ENCODE measurements around the gene ST7. TPM values are rescaled to one million over a fixed set of nuclear protein-coding genes. Genes with fewer than 3 reads are reported as not detected.
A peak's percentile ranks its signal among the peaks of the same experiment; 100 is the strongest.

The ST7 gene
- total and polyA plus RNA-seq, 2 of the 13 experiments (the other 11 are each of a cell fraction or from before 2014, with no cell fraction given) = 17.3 to 23.5 TPM

DNA sequence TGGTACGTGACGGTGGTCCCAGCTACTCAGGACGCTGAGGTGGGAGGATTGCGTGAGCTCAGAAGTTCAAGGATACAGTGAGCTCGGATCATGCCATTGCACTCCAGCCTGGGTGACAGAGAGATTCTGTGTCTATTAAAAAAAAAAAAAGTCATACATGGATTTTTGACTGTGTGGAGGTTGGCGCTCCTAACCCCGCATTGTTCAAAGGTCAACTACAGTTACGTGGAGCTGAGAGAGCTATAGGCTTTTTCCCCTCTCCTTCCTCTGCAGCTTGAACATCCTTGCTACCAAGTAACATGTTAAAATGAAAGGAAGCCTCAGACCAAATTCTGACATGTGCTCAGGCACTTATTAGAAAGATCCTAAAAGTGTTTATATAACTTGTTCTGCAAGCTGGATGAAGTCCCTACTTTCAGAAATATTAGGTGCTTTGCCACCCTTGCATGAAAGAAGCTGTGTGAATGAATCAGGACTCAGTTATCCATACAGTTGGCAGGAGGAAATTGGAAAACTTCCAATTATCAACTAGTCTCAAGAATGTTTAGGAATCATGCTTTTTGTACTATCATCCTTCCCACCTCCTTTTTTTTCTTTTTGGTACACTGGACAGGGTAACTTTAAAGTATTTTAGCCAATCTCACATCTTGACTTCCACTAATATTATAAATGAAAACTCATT is 12.5 kb upstream of the ST7 start:
- no peak overlapping the region for H3K4me3 ChIP-seq (replicated peaks in 1 of 3; ENCODE audit: insufficient read depth in 1 of 3, low read depth in 2 of 3, low read length in 3 of 3)
- H3K79me2 ChIP-seq (ENCODE audit: insufficient read depth, low read length) = no peaks in the 10 kb centered on the region
- CTCF ChIA-PET (ENCODE audit: low intra/inter-chr PET ratio, low total read pairs) = no interaction called here
- H3K9ac ChIP-seq (ENCODE audit: insufficient read depth, low read depth, low read length) = no peak overlapping the region
- TF ChIP-seq, protein P1, sequence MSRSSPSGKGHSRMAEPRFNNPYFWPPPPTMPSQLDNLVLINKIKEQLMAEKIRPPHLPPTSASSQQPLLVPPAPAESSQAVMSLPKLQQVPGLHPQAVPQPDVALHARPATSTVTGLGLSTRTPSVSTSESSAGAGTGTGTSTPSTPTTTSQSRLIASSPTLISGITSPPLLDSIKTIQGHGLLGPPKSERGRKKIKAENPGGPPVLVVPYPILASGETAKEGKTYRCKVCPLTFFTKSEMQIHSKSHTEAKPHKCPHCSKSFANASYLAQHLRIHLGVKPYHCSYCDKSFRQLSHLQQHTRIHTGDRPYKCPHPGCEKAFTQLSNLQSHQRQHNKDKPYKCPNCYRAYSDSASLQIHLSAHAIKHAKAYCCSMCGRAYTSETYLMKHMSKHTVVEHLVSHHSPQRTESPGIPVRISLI (CRISPR knock-in tag; IDR thresholded peaks at IDR 0.05; ENCODE audit: borderline replicate concordance) = peak; percentile 35; the same call in 1 of the 2 replicates
- TF ChIP-seq ZNF205 (CRISPR knock-in tag; IDR thresholded peaks at IDR 0.05) = peak; percentile 99
- no peak for TF ChIP-seq PLSCR1 (CRISPR knock-in tag; IDR thresholded peaks at IDR 0.05; ENCODE audit: borderline replicate concordance)
- peaks cover 0 to 4% of the 10 kb centered on the region in 2 experiments; a peak in 1 of 5 replicates for H3K27me3 ChIP-seq (ENCODE audit: control insufficient read depth in 1 of 2, insufficient read depth in 2 of 2, low read length in 2 of 2)
- H3K4me1 ChIP-seq (ENCODE audit: insufficient read depth, low read length) = peaks cover 21% of the 10 kb centered on the region
- no peaks in the 10 kb centered on the region for H3K36me3 ChIP-seq (replicated peaks in 1 of 2; ENCODE audit: control insufficient read depth in 1 of 2, insufficient read depth in 2 of 2, low read length in 2 of 2)
- DNase-seq (ENCODE audit: low spot score) (no peak), ATAC-seq (peak; percentile 25; the same call in 1 of the 3 replicates), FAIRE-seq (no peak)
- no TSS peak for BruUV-seq (replicated peaks)
- no peaks in the 10 kb centered on the region for H3K9me3 ChIP-seq (ENCODE audit: low read length)
- intact Hi-C loops (cut with micrococcal nuclease; ENCODE audit: unreplicated experiment) = no loop called here
- no peak overlapping the region for H2AFZ ChIP-seq (ENCODE audit: low read length)
- no peaks in the 10 kb centered on the region for H4K20me1 ChIP-seq (ENCODE audit: insufficient read depth, low read length)
- H3K4me2 ChIP-seq (ENCODE audit: low read depth, low read length) = peak overlapping the region; percentile 10; the same call in 1 of the 2 replicates
- POLR2A ChIA-PET = interaction anchor here (0.9 kb wide), 1 partner anchor 12 kb away, joined by 3 read pairs; no protein-coding TSS in a partner anchor
- in situ Hi-C loops (cut with HindIII; ENCODE audit: extremely low pct_ligation_motif_present, low pct_unique_long_range_greater_than_20kb) = no loop called here
- 24% methylated on average over 7 of the region's 8 CpGs for WGBS (ENCODE audit: low lambda C conversion rate)
- no peak overlapping the region for H3K27ac ChIP-seq (ENCODE audit: extremely low read length, insufficient read depth, low read length)

DNA sequence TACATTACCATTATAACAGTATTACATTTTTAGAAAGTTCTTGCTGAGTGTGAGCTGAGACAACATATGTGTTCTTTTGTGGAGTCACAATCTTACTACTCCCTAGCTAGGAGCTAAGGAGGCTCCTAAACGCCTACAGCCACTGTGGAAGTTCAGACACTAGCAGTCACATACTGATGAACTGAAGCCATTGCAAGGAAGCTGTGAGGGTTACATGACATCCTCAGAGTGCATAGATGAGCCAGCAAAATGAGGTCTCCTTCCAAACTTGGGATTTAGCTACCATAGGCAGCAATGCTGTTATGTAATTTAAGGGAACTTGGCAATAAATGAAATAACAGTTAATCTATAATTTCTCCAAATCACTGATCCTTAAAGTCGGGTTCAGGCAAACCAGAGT is 10.8 kb upstream of the ST7 start:
- WGBS (ENCODE audit: low lambda C conversion rate) = 24% methylated on average over 1 of the region's 2 CpGs
- ATAC-seq (no peak), DNase-seq (ENCODE audit: low spot score) (no peak), FAIRE-seq (no peak)
- no peaks in the 10 kb centered on the region; a peak in 1 of 5 replicates for H3K27me3 ChIP-seq (ENCODE audit: control insufficient read depth in 1 of 2, insufficient read depth in 2 of 2, low read length in 2 of 2)
- TF ChIP-seq HES4 (CRISPR knock-in tag; IDR thresholded peaks at IDR 0.05; ENCODE audit: borderline replicate concordance) (no peak), MAZ (IDR thresholded peaks at IDR 0.05; ENCODE audit: borderline replicate concordance, low read depth, low read length) (no peak), MAZ (CRISPR knock-in tag; IDR thresholded peaks at IDR 0.05; ENCODE audit: low read depth) (no peak), KDM4B (CRISPR knock-in tag; IDR thresholded peaks at IDR 0.05) (no peak), RORA (CRISPR knock-in tag; IDR thresholded peaks at IDR 0.05) (no peak), NCOA1 (CRISPR knock-in tag; IDR thresholded peaks at IDR 0.05) (no peak), NFIB (CRISPR knock-in tag; IDR thresholded peaks at IDR 0.05; ENCODE audit: borderline replicate concordance) (no peak), MIXL1 (CRISPR knock-in tag; IDR thresholded peaks at IDR 0.05) (no peak)
- TF ChIP-seq, protein P2, sequence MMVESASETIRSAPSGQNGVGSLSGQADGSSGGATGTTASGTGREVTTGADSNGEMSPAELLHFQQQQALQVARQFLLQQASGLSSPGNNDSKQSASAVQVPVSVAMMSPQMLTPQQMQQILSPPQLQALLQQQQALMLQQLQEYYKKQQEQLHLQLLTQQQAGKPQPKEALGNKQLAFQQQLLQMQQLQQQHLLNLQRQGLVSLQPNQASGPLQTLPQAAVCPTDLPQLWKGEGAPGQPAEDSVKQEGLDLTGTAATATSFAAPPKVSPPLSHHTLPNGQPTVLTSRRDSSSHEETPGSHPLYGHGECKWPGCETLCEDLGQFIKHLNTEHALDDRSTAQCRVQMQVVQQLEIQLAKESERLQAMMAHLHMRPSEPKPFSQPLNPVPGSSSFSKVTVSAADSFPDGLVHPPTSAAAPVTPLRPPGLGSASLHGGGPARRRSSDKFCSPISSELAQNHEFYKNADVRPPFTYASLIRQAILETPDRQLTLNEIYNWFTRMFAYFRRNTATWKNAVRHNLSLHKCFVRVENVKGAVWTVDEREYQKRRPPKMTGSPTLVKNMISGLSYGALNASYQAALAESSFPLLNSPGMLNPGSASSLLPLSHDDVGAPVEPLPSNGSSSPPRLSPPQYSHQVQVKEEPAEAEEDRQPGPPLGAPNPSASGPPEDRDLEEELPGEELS (CRISPR knock-in tag; IDR thresholded peaks at IDR 0.05) = no peak
- TF ChIP-seq, protein P3, sequence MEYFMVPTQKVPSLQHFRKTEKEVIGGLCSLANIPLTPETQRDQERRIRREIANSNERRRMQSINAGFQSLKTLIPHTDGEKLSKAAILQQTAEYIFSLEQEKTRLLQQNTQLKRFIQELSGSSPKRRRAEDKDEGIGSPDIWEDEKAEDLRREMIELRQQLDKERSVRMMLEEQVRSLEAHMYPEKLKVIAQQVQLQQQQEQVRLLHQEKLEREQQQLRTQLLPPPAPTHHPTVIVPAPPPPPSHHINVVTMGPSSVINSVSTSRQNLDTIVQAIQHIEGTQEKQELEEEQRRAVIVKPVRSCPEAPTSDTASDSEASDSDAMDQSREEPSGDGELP (IDR thresholded peaks at IDR 0.05; ENCODE audit: borderline replicate concordance, low read depth) = no peak
- BruUV-seq (replicated peaks) = no TSS peak
- intact Hi-C loops (cut with micrococcal nuclease; ENCODE audit: unreplicated experiment) = no loop called here
- H4K20me1 ChIP-seq (ENCODE audit: insufficient read depth, low read length) = no peaks in the 10 kb centered on the region
- in situ Hi-C loops (cut with HindIII; ENCODE audit: extremely low pct_ligation_motif_present, low pct_unique_long_range_greater_than_20kb) = no loop called here
- no peak overlapping the region for H3K9ac ChIP-seq (ENCODE audit: insufficient read depth, low read depth, low read length)
- no peak overlapping the region for H3K27ac ChIP-seq (ENCODE audit: extremely low read length, insufficient read depth, low read length)
- no peak overlapping the region for H3K4me2 ChIP-seq (ENCODE audit: low read depth, low read length)
- no peak overlapping the region for H3K4me3 ChIP-seq (replicated peaks in 1 of 3; ENCODE audit: insufficient read depth in 1 of 3, low read depth in 2 of 3, low read length in 3 of 3)
- no peaks in the 10 kb centered on the region for H3K9me3 ChIP-seq (ENCODE audit: low read length)
- no peaks in the 10 kb centered on the region for H3K36me3 ChIP-seq (replicated peaks in 1 of 2; ENCODE audit: control insufficient read depth in 1 of 2, insufficient read depth in 2 of 2, low read length in 2 of 2)
- H3K79me2 ChIP-seq (ENCODE audit: insufficient read depth, low read length) = no peaks in the 10 kb centered on the region
- ChIA-PET POLR2A (no interaction called here), CTCF (ENCODE audit: low intra/inter-chr PET ratio, low total read pairs) (no interaction called here)
- H3K4me1 ChIP-seq (ENCODE audit: insufficient read depth, low read length) = peaks cover 9% of the 10 kb centered on the region
- H2AFZ ChIP-seq (ENCODE audit: low read length) = no peak overlapping the region
